Measurements from ENCODE around the gene IMPDH1.

- TF ChIP-seq POLR2A (IDR thresholded peaks at IDR 0.05), result no peak
- no peak for TF ChIP-seq CTCF (IDR thresholded peaks at IDR 0.05)
- TF ChIP-seq EP300 (IDR thresholded peaks at IDR 0.05), result no peak
- TF ChIP-seq POLR2AphosphoS5 (IDR thresholded peaks at IDR 0.05), result no peak
Measured at GRCh38 chr7:128358233-128358632, 51.5 kb downstream of the IMPDH1 start.

Data from suprapubic skin (tissue), 4 donors.